ENCODE results near the gene UST. TPM values are rescaled to one million over a fixed set of nuclear protein-coding genes. Genes with fewer than 3 reads are reported as not detected.

The UST gene
- total and polyA plus RNA-seq, 8 donors, result 3.7 to 20.9 (median 8.6) TPM

DNA sequence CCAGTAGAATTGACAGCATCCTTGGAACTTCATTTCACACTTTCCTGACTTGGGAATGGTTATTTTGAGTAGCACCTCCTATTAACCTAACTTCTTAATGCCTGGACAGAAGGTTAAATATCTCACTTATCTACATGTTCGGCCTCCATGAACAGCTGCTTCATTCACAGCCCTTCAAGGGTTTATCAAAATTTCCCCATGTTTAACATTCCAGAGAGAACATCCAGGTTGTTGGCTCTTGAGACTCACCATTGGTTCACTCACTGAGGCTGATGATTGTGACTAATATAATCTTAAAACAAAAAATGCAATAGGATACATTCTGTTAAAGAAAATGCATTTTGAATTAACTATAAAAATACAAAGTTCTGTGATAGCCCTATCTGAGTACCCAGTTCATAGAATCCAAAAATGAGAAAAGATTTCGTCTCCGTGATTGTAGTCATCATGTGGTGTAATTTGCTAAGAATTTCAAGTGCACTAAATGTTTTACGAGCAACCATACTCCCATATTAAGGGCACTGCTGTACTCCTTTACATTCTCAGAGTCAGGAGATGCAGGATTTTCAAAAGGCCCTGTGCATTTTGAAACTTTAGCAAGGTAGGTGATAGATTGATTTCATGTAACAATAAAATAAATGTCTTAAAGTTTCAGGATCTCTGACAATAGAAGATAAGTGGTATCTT is 310.1 kb downstream of the UST start:
- TF ChIP-seq, protein P1, sequence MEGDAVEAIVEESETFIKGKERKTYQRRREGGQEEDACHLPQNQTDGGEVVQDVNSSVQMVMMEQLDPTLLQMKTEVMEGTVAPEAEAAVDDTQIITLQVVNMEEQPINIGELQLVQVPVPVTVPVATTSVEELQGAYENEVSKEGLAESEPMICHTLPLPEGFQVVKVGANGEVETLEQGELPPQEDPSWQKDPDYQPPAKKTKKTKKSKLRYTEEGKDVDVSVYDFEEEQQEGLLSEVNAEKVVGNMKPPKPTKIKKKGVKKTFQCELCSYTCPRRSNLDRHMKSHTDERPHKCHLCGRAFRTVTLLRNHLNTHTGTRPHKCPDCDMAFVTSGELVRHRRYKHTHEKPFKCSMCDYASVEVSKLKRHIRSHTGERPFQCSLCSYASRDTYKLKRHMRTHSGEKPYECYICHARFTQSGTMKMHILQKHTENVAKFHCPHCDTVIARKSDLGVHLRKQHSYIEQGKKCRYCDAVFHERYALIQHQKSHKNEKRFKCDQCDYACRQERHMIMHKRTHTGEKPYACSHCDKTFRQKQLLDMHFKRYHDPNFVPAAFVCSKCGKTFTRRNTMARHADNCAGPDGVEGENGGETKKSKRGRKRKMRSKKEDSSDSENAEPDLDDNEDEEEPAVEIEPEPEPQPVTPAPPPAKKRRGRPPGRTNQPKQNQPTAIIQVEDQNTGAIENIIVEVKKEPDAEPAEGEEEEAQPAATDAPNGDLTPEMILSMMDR (IDR thresholded peaks at IDR 0.05), result no peak
- H3K27me3 ChIP-seq, result no peaks in the 10 kb centered on the region
- H3K27ac ChIP-seq, result no peak overlapping the region
- FAIRE-seq, result no peak
- no peaks in the 10 kb centered on the region for H3K9me3 ChIP-seq
- peak in 2 of 4 donors; percentile 30 to 42 for ATAC-seq
- DNase-seq, result peak in 1 of 6 donors; percentile 41
- no peak overlapping the region for H3K4me3 ChIP-seq
- WGBS, 2 donors, result 37% methylated on average over 4 of the region's 4 CpGs
- intact Hi-C loops (cut with DNase I), result no loop called here
- H3K4me1 ChIP-seq, result peaks cover 32 to 69% (median 67%) of the 10 kb centered on the region in 3 donors
- no peaks in the 10 kb centered on the region for H3K36me3 ChIP-seq

DNA sequence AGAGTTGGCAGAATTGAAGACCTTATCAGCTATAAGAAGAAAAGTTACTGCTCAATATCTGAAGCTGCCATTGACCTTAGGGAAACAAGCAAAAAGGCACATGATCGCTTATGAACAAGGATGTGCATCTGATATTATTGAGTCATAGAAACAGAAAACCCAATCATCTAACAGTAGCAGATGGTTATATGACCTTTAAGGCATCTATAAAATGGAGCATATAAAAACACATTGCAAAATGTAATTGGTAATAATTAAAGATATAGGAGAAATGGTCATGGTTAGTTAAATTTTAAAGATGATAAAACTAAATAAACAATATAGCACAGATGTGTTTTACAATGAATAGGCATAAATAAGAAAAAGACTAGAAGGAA is 310.6 kb downstream of the UST start:
- H3K4me1 ChIP-seq, result peaks cover 32 to 73% (median 72%) of the 10 kb centered on the region in 3 donors
- H3K9me3 ChIP-seq, result no peaks in the 10 kb centered on the region
- peak overlapping the region in 1 of 4 donors; percentile 5 for H3K27ac ChIP-seq
- no peaks in the 10 kb centered on the region for H3K36me3 ChIP-seq
- DNase-seq (no peak), ATAC-seq (no peak), FAIRE-seq (no peak)
- H3K4me3 ChIP-seq, result no peak overlapping the region
- intact Hi-C loops (cut with DNase I), result no loop called here
- 44 to 52% methylated on average over 1 of the region's 1 CpG for WGBS, 2 donors
- TF ChIP-seq, protein P1 (IDR thresholded peaks at IDR 0.05), result no peak
- H3K27me3 ChIP-seq, result no peaks in the 10 kb centered on the region

DNA sequence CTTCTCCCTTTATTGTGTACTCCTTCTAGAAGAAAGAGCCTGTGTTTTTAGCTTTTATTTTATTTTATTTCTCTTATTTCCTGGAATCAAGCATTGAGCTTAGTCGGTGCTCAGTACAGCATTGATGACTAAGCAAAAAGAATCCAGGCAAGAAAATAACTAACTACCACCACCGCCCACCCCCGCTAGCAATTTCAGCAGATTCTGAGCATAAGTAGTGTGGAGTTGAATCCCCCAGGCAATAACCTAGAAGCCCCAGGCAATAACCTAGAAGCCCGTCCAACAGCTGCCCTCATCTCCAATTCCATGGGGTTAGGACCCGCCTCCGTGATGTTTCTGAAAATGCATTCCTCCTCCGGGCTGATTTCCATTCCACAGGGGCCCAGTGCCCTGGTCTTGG is 312.7 kb downstream of the UST start:
- Histone ChIP-seq H3K9me3 (no peaks in the 10 kb centered on the region), H3K4me1 (peaks cover 27 to 64% (median 59%) of the 10 kb centered on the region in 3 donors), H3K36me3 (no peaks in the 10 kb centered on the region), H3K27me3 (no peaks in the 10 kb centered on the region), H3K27ac (peak overlapping the region in 1 of 4 donors; percentile 48), H3K4me3 (no peak overlapping the region)
- ATAC-seq, result no peak
- intact Hi-C loops (cut with DNase I), result no loop called here
- no peak for FAIRE-seq
- DNase-seq, result no peak
- TF ChIP-seq, protein P1 (IDR thresholded peaks at IDR 0.05), result no peak
- WGBS, 2 donors, result 88 to 92% methylated on average over 7 of the region's 7 CpGs

DNA sequence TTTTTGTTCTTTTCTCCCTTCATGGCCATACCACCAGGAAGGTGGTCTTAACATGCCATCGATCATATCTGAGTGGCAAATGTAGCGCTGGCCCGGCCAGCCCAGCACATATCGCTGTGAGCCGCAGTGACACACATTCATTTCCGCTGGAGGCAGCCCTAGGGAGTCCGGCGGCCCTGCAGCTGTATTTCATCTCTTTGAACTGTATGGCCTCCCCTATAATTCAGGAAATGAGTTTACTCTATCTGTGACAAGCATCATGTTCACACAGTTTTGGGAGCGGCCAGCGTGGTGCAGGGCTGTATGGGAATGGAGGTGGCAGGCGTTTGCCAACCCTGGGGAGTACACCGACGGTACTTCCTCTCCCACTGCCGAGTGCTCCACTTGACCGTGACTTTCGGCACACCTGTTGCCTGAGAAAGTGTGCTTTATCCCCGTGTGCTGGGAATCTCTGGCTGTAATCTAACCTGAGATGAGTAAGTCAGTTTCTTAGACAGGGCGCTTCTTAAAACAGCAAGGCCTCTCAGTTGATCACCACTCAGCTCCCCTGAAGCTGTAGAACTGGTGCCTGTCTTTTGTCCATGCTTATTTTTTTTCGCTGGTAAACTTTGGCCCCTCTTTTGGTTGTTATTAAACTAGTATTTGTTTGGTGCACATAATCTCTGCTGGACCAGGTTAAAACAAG is 313.6 kb downstream of the UST start:
- Histone ChIP-seq H3K36me3 (no peaks in the 10 kb centered on the region), H3K4me3 (no peak overlapping the region), H3K4me1 (peaks cover 19 to 55% (median 51%) of the 10 kb centered on the region in 3 donors), H3K27ac (peak overlapping the region in 1 of 4 donors; percentile 48), H3K9me3 (no peaks in the 10 kb centered on the region), H3K27me3 (no peaks in the 10 kb centered on the region)
- DNase-seq, result peak in 1 of 6 donors; percentile 37
- WGBS, 2 donors, result 51 to 64% methylated on average over 19 of the region's 19 CpGs
- ATAC-seq, result peak; percentile 20 to 40 (median 31)
- TF ChIP-seq, protein P1 (IDR thresholded peaks at IDR 0.05), result no peak
- no peak for FAIRE-seq
- intact Hi-C loops (cut with DNase I), result no loop called here
